Endothelial cell of umbilical vein (primary cell): ENCODE data around the gene TSPEAR. TPM values are rescaled to one million over a fixed set of nuclear protein-coding genes. Genes with fewer than 3 reads are reported as not detected.
"Not testable (repeated sequence)": the region's sequence is repeated elsewhere in the genome, so short reads cannot be mapped to it uniquely, and the experiment has no call there.

ENCODE experiments used
- BruUV-seq: library from RNA; stranded (reverse); fragments of 400-500 nt; replicated peaks from 2 replicates; lab custom pipeline; 2021; lab: Mats Ljungman, UMichigan
- CTCF ChIA-PET: fragments of 300-600, 350-600 bp; sonication (Branson Sonifier 250); formaldehyde crosslinking; loops from one replicate; lab custom pipeline; 2021; ENCODE audit warnings: antibody characterized with exemption, inconsistent platforms; lab: Charles Lee
- POLR2A ChIA-PET: fragments of 300-600, 350-600 bp; sonication (Branson Sonifier 250); formaldehyde crosslinking; loops from one replicate; lab custom pipeline; 2021; ENCODE audit warnings: antibody characterized with exemption, inconsistent platforms; lab: Charles Lee
- DNase-seq: peaks from one replicate; pipeline ENCODE4 v3.0.0-alpha.2; 2011; ENCODE audit warnings: low read depth, low spot score
- FAIRE-seq: peaks from 2 replicates; lab custom pipeline; 2011; peaks lifted over from hg19 to GRCh38; lab: Jason Lieb, UNC
- H2AFZ ChIP-seq: 2 replicates; pipeline ENCODE4 v1.6.0; 2012; ENCODE audit warnings: low read depth, low read length, control low read depth, inconsistent platforms
- H3K27ac ChIP-seq: 2 replicates; pipeline ENCODE4 v1.5.1; 2011; ENCODE audit warnings: low read depth, mild to moderate bottlenecking, control low read depth, low read length, moderate library complexity; ENCODE audit not compliant: insufficient read depth
- H3K27me3 ChIP-seq, 2 experiments: 2 replicates each; pipeline versions ENCODE4 v1.6.0 to v1.6.1; 2011; ENCODE audit warnings: low read length in 2 of 2, mixed read lengths in 1 of 2; ENCODE audit not compliant: control insufficient read depth in 2 of 2, insufficient read depth in 2 of 2
- H3K36me3 ChIP-seq, 2 experiments: 2 replicates in 1 of 2; 3 replicates in 1 of 2; pipeline ENCODE4 v1.5.1; 2011; ENCODE audit warnings: low read length in 2 of 2, mild to moderate bottlenecking in 1 of 2, moderate library complexity in 1 of 2; ENCODE audit not compliant: control insufficient read depth in 2 of 2, insufficient read depth in 2 of 2; ENCODE audit errors: extremely low read depth in 1 of 2
- H3K4me1 ChIP-seq: 3 replicates; pipeline ENCODE4 v1.5.1; 2011; ENCODE audit warnings: mild to moderate bottlenecking, low read length; ENCODE audit not compliant: control insufficient read depth, insufficient read depth; ENCODE audit errors: extremely low read depth
- H3K4me2 ChIP-seq: 2 replicates; pipeline ENCODE4 v1.6.1; 2011; ENCODE audit warnings: low read length, control low read depth, mixed read lengths; ENCODE audit not compliant: insufficient read depth
- H3K4me3 ChIP-seq, 3 experiments: fragments of 200-600 bp in 1 of 3; sonication (generic), shearing (Covaris generic) in 1 of 3; replicated peaks in 1 of 3; 2 replicates each; pipeline ENCODE4 v1.5.1; 2011 to 2016; ENCODE audit warnings: control low read depth in 3 of 3, low read length in 3 of 3, mild to moderate bottlenecking in 2 of 3, inconsistent platforms in 1 of 3, low read depth in 1 of 3, moderate library complexity in 1 of 3; ENCODE audit not compliant: insufficient read depth in 1 of 3
- H3K79me2 ChIP-seq: 2 replicates; pipeline ENCODE4 v1.6.0; 2012; ENCODE audit warnings: low read length, inconsistent platforms; ENCODE audit not compliant: control insufficient read depth, insufficient read depth
- H3K9ac ChIP-seq: replicated peaks from 2 replicates; pipeline ENCODE3; 2011; ENCODE audit warnings: low read length, control low read depth; ENCODE audit not compliant: insufficient read depth; ENCODE audit errors: extremely low read depth
- H3K9me1 ChIP-seq: replicated peaks from 3 replicates; pipeline ENCODE4 v1.6.0; 2011; ENCODE audit warnings: mild to moderate bottlenecking, low read length; ENCODE audit not compliant: control insufficient read depth, insufficient read depth; ENCODE audit errors: extremely low read depth
- H3K9me3 ChIP-seq: replicated peaks from 2 replicates; pipeline ENCODE4 v1.5.1; 2012; ENCODE audit warnings: low read length, inconsistent platforms; ENCODE audit not compliant: control insufficient read depth, insufficient read depth
- H4K20me1 ChIP-seq: replicated peaks from 2 replicates; pipeline ENCODE3; 2011; ENCODE audit warnings: mild to moderate bottlenecking, low read length; ENCODE audit not compliant: control insufficient read depth, insufficient read depth; ENCODE audit errors: extremely low read depth
- CTCF ChIP-seq, 2 donors: IDR thresholded peaks; 1 replicate in 1 of 2; 2 replicates in 1 of 2; pipeline ENCODE4 v1.5.1; 2011; ENCODE audit warnings: low read length in 2 of 2, mild to moderate bottlenecking in 2 of 2, moderate library complexity in 2 of 2, control low read depth in 1 of 2, inconsistent platforms in 1 of 2, low read depth in 1 of 2; ENCODE audit not compliant: insufficient read depth in 1 of 2; ENCODE audit errors: extremely low read depth in 1 of 2
- EZH2 ChIP-seq: IDR thresholded peaks from 2 replicates; pipeline ENCODE4 v1.6.1; 2012; ENCODE audit warnings: borderline replicate concordance, low read depth, mild to moderate bottlenecking, moderate library complexity, low read length, inconsistent platforms; ENCODE audit not compliant: severe bottlenecking
- FOS ChIP-seq: IDR thresholded peaks from 2 replicates; pipeline ENCODE4 v1.6.1; 2011; ENCODE audit warnings: mild to moderate bottlenecking, low read length, moderate library complexity, borderline replicate concordance; ENCODE audit not compliant: insufficient read depth
- GATA2 ChIP-seq: IDR thresholded peaks from 2 replicates; pipeline ENCODE4 v1.7.0; 2011; ENCODE audit warnings: low read depth, mild to moderate bottlenecking, moderate library complexity, mixed read lengths, low read length; ENCODE audit not compliant: insufficient read length, insufficient read depth
- JUN ChIP-seq: IDR thresholded peaks from 2 replicates; pipeline ENCODE4 v1.6.1; 2011; ENCODE audit warnings: borderline replicate concordance, low read depth; ENCODE audit not compliant: insufficient read length, insufficient read depth
- MAX ChIP-seq: IDR thresholded peaks from 2 replicates; pipeline ENCODE4 v1.6.1; 2011; ENCODE audit not compliant: insufficient read depth, insufficient read length
- MYC ChIP-seq: IDR thresholded peaks from one replicate; pipeline ENCODE4 v1.6.1; 2011; ENCODE audit warnings: mild to moderate bottlenecking, low read depth, low read length
- POLR2A ChIP-seq: IDR thresholded peaks from 2 replicates; pipeline ENCODE4 v1.6.1; 2012; ENCODE audit warnings: low read depth, mild to moderate bottlenecking, control low read depth, low read length
- POLR2AphosphoS5 ChIP-seq: IDR thresholded peaks from 2 replicates; pipeline ENCODE4 v1.6.1; 2012; ENCODE audit warnings: low read depth, mild to moderate bottlenecking, control low read depth, low read length, moderate library complexity; ENCODE audit not compliant: insufficient read depth
- dilution Hi-C: fragments of 300-500 bp; cut with MboI; formaldehyde crosslinking; loops from one replicate; pipeline ENCODE4 v1.15.0; 2019; ENCODE audit warnings: low sequenced_read_pairs; ENCODE audit not compliant: extremely low pct_ligation_motif_present
- intact Hi-C: fragments of 100-400 bp; cut with micrococcal nuclease; formaldehyde crosslinking; loops from one replicate; pipeline ENCODE4 v1.10.0; 2022
- polyA plus RNA-seq, 4 experiments: library from polyadenylated mRNA; depleted of rRNA in 3 of 4; stranded (reverse) in 3 of 4; unstranded in 1 of 4; fragments of >200 nt; gene quantifications; 2 replicates each; pipeline versions ENCODE4 v1.2.1 to v1.2.3, GENCODE V29; 2011 to 2012; ENCODE audit warnings: missing spikeins in 1 of 4
- total RNA-seq: library from RNA; stranded (reverse); gene quantifications from 2 replicates; pipeline ENCODE4 v1.2.3, GENCODE V29; 2021

TSPEAR gene
- total and polyA plus RNA-seq, 2 donors (not counting 3 experiments of a cell fraction or from before 2014, with no cell fraction given) = 0.01 TPM; not detected in 1

- dilution Hi-C loops = no loop called here
- H3K4me1 ChIP-seq = no peaks in the 10 kb centered on the region
- no peaks in the 10 kb centered on the region for H3K79me2 ChIP-seq
- H3K9me1 ChIP-seq = no peaks in the 10 kb centered on the region
- peaks cover 2 to 4% of the 10 kb centered on the region in 2 experiments for H3K27me3 ChIP-seq
- ChIA-PET POLR2A (no interaction called here), CTCF (no interaction called here)
- H3K36me3 ChIP-seq = no peaks in the 10 kb centered on the region
- H3K27ac ChIP-seq = no peak overlapping the region
- no peak overlapping the region for H3K9ac ChIP-seq
- H2AFZ ChIP-seq = no peak overlapping the region
- H3K9me3 ChIP-seq = no peaks in the 10 kb centered on the region
- intact Hi-C loops = no loop called here
- no peak for DNase-seq
- H4K20me1 ChIP-seq = no peaks in the 10 kb centered on the region
- no TSS peak for BruUV-seq
- no peak for FAIRE-seq
- H3K4me2 ChIP-seq = no peak overlapping the region
- no peak for TF ChIP-seq POLR2A
- TF ChIP-seq FOS = no peak
- TF ChIP-seq CTCF (IDR thresholded peaks at IDR 0.05; ENCODE audit: extremely low read depth in 1 of 2, insufficient read depth in 1 of 2, low read depth in 1 of 2, low read length in 2 of 2) = no peak
- no peak for TF ChIP-seq GATA2
- TF ChIP-seq MYC = no peak
- no peak for TF ChIP-seq EZH2
- no peak for TF ChIP-seq MAX
- TF ChIP-seq JUN = no peak
- TF ChIP-seq POLR2AphosphoS5 = no peak
- no peak overlapping the region for H3K4me3 ChIP-seq
Observed at GRCh38 chr21:44664691-44665090, 46.7 kb downstream of the TSPEAR start.

- H3K9ac ChIP-seq, intact Hi-C loops, H3K4me3 ChIP-seq, H3K36me3 ChIP-seq, H2AFZ ChIP-seq, DNase-seq, H3K9me1 ChIP-seq, H3K9me3 ChIP-seq, H3K79me2 ChIP-seq, FAIRE-seq, H3K4me2 ChIP-seq, H3K4me1 ChIP-seq, POLR2A ChIA-PET, H3K27me3 ChIP-seq, H4K20me1 ChIP-seq, H3K27ac ChIP-seq, BruUV-seq, dilution Hi-C loops, CTCF ChIA-PET: not testable (repeated sequence)
Observed at GRCh38 chr21:44661567-44661966, 49.8 kb downstream of the TSPEAR start.
